ENCODE results near the gene SYT9. TPM values are rescaled to one million over a fixed set of nuclear protein-coding genes. Genes with fewer than 3 reads are reported as not detected.

The SYT9 gene
- total and polyA plus RNA-seq, 10 of the 15 experiments (the other 5 are each of a cell fraction or from before 2014, with no cell fraction given): 0.03 TPM; not detected in 9

GRCh38 chr11:7268758-7269157 is 17.1 kb downstream of the SYT9 start:
- no peak overlapping the region for H3K4me2 ChIP-seq (ENCODE audit: control insufficient read depth, insufficient read depth)
- POLR2A ChIA-PET: no interaction called here
- no peak overlapping the region for H3K27ac ChIP-seq (ENCODE audit: control insufficient read depth, insufficient read depth)
- H2AFZ ChIP-seq (ENCODE audit: control insufficient read depth, low read depth, low read length): no peak overlapping the region
- ATAC-seq (no peak), FAIRE-seq (no peak), DNase-seq (ENCODE audit: low read depth, low spot score) (no peak)
- no TSS peak for BruUV-seq (replicated peaks)
- intact Hi-C loops (cut with micrococcal nuclease; ENCODE audit: unreplicated experiment) (no loop called here), in situ Hi-C loops (cut with MboI) (no loop called here)
- SMC1A ChIA-PET (ENCODE audit: uncharacterized antibody, unreplicated experiment): no interaction called here
- H3K27me3 ChIP-seq (replicated peaks in 1 of 2; ENCODE audit: control insufficient read depth in 2 of 2, insufficient read depth in 2 of 2, low read length in 1 of 2): no peaks in the 10 kb centered on the region
- whole genome bisulfite sequencing (ENCODE audit: insufficient coverage, insufficient replicate concordance, low lambda C conversion rate, missing lambda C conversion rate): 0% methylated on average over 1 of the region's 1 CpG
- H3K36me3 ChIP-seq (ENCODE audit: control insufficient read depth in 2 of 2, insufficient read depth in 2 of 2, low read length in 1 of 2): no peaks in the 10 kb centered on the region
- no peak overlapping the region for H3K9ac ChIP-seq (ENCODE audit: control insufficient read depth, insufficient read depth, low read length)
- no peaks in the 10 kb centered on the region for H3K79me2 ChIP-seq (ENCODE audit: control insufficient read depth, insufficient read depth, low read length)
- CTCF ChIA-PET: no interaction called here
- no peak overlapping the region for H3K4me3 ChIP-seq
- no peaks in the 10 kb centered on the region for H3K4me1 ChIP-seq (ENCODE audit: control insufficient read depth, insufficient read depth, low read length)
- no peaks in the 10 kb centered on the region for H3K9me3 ChIP-seq (replicated peaks; ENCODE audit: control insufficient read depth, insufficient read depth, low read length)
- H4K20me1 ChIP-seq (ENCODE audit: control insufficient read depth, insufficient read depth): no peaks in the 10 kb centered on the region
- RAD21 ChIA-PET (ENCODE audit: unreplicated experiment): no interaction called here
- TF ChIP-seq TARDBP (IDR thresholded peaks at IDR 0.05; ENCODE audit: borderline replicate concordance) (no peak), RBBP5 (conservative IDR thresholded peaks at IDR 0.05) (no peak), KLF5 (IDR thresholded peaks at IDR 0.05; ENCODE audit: partially characterized antibody) (no peak), NR2C1 (IDR thresholded peaks at IDR 0.05) (no peak), E2F8 (IDR thresholded peaks at IDR 0.05; ENCODE audit: low read depth, partially characterized antibody) (no peak), PBX3 (IDR thresholded peaks at IDR 0.05; ENCODE audit: insufficient replicate concordance, low read depth, low read length) (no peak), LARP7 (IDR thresholded peaks at IDR 0.05) (no peak), HSF1 (IDR thresholded peaks at IDR 0.05; ENCODE audit: low read depth, low read length) (no peak), SP1 (IDR thresholded peaks at IDR 0.05; ENCODE audit: low read depth, low read length) (no peak), KDM1A (IDR thresholded peaks at IDR 0.05; ENCODE audit: borderline replicate concordance) (no peak), TCF12 (IDR thresholded peaks at IDR 0.05; ENCODE audit: low read depth, low read length) (no peak), NFYB (IDR thresholded peaks at IDR 0.05; ENCODE audit: insufficient read depth, low read depth, low read length) (no peak), ZNF687 (IDR thresholded peaks at IDR 0.05) (no peak), SUPT20H (IDR thresholded peaks at IDR 0.05; ENCODE audit: borderline replicate concordance, control insufficient read depth, low read depth, low read length) (no peak), RELA (IDR thresholded peaks at IDR 0.05; ENCODE audit: borderline replicate concordance, partially characterized antibody) (no peak)

Data from GM12878 (cell line).